AG09309 (cell line): ENCODE results near the gene JUN.

ENCODE experiments used
- DNase-seq: peaks from one replicate; pipeline ENCODE4 v3.0.0-alpha.2; 2010; ENCODE audit warnings: low read depth
- H3K4me3 ChIP-seq: 2 replicates; pipeline ENCODE4 v1.5.1; 2011; ENCODE audit warnings: mild to moderate bottlenecking, low read depth, low read length, moderate library complexity; ENCODE audit not compliant: control insufficient read depth
- CTCF ChIP-seq: IDR thresholded peaks from 2 replicates; pipeline ENCODE4 v1.5.1; 2011; ENCODE audit warnings: mild to moderate bottlenecking, low read depth, low read length, inconsistent platforms; ENCODE audit not compliant: insufficient read depth, control insufficient read depth; ENCODE audit errors: missing control alignments

Gene JUN

DNA sequence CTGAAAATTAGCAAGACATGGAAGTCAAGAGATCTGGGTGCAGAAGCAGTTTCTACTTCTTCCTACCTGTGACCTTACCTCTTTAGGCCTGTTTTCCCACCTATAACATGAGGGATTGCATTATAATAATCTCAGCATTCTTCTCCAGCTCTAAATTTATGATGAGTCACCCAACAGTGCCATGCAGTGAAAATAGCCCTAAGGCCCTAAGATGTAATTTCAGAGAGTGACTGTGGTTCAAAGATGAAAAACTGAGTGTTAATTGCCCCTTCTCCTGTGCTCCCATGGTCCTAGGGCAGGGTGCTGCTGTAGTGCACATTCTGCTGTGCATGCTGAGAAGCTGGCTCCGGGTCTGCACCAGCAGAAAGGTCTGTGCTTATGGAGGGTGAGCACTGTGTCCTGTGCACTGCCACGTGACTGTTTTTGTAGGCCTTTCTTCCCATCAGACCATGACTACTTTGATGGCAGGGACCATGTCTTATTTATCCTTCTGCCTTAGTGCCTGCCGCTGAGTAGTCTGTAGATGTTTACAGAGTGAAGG lies 29.7 kb downstream of the JUN start:
- H3K4me3 ChIP-seq, result no peak overlapping the region
- TF ChIP-seq CTCF, result no peak
- DNase-seq, result no peak

- DNase-seq, result no peak
- TF ChIP-seq CTCF, result no peak
- no peak overlapping the region for H3K4me3 ChIP-seq
Measured at GRCh38 chr1:58753431-58753866, 30.4 kb downstream of the JUN start.

DNA sequence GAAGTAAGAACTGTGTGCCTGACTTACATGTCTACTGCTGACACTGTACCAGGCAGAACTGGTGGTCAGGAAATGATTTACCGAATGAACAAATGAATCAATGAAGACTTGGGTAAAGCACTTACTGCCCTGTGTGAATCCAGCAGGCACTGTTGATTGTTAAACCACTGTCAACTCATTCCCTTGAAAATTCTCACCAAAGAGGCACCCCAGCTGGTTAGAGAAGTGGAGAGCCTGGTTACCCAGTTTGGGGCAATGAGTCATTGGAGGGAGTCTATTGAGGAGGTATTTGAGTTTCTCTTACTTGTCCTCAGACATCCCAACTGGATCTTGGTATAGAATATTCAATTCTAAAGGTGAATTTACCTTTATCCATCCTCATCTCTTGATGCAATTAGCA lies 34.2 kb downstream of the JUN start:
- no peak for DNase-seq
- H3K4me3 ChIP-seq, result no peak overlapping the region
- no peak for TF ChIP-seq CTCF

GRCh38 chr1:58748666-58749065 lies 35.2 kb downstream of the JUN start:
- DNase-seq, result no peak
- H3K4me3 ChIP-seq, result no peak overlapping the region
- TF ChIP-seq CTCF, result no peak

- H3K4me3 ChIP-seq, result no peak overlapping the region
- DNase-seq, result no peak
- TF ChIP-seq CTCF, result no peak
Measured at GRCh38 chr1:58746757-58747156, 37.1 kb downstream of the JUN start.

DNA sequence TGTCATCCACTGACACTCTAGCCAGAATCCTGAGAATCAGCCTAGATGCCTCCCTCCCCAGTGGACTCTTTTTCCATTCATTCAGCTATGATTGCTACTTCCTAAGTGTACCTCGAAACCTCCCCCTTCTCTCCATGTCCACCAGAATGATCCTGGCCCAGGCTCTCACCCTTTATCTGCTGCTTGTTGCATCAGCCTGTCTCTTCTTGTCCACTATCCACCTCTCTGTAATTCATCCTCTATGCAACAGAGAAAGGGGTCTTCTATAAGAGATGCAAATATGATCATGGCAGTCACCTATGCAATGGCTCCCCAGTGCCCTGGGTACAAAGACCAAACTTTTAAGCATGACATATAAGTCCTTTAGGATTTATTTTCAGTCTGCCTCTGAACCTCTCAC lies 37.7 kb downstream of the JUN start:
- no peak for TF ChIP-seq CTCF

DNA sequence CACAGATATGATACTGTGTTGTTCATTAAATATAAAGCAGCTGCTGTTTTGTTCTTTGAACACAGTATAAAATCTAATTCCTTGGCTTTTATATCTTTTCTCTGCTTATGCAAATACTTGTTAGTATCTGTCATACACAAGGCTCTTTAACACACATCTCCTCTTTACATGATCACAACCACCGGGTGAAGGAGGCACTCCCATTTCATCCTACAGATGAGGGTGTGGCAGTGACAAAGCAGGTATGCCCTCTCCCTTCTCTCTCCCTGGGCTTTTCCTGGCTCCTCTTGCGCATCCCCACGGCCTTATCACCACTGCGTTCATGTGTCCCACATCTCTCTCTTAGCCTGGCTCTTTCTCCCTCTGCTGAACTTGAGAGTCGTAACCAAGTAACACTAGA lies 38.2 kb downstream of the JUN start:
- TF ChIP-seq CTCF, result no peak
- no peak overlapping the region for H3K4me3 ChIP-seq
- no peak for DNase-seq

More for the DNA sequence above, 37.7 kb downstream of the JUN start:
- no peak overlapping the region for H3K4me3 ChIP-seq
- no peak for DNase-seq
